NB4 (cell line): Measurements from ENCODE around the gene CCL18.

ENCODE experiments used
- MYC ChIP-seq: IDR thresholded peaks from 2 replicates; pipeline ENCODE4 v1.6.1; 2011; ENCODE audit warnings: low read depth, low read length
- POLR2A ChIP-seq: IDR thresholded peaks from 2 replicates; pipeline ENCODE4 v1.6.1; 2011; ENCODE audit warnings: mild to moderate bottlenecking; ENCODE audit not compliant: insufficient read length; ENCODE audit errors: extremely low read depth
- TF ChIP-seq, protein P1 (sequence below): IDR thresholded peaks from one replicate; pipeline ENCODE4 v1.5.1; 2012; ENCODE audit warnings: low read depth, low read length
- TF ChIP-seq, protein P2 (sequence below): IDR thresholded peaks from 2 replicates; pipeline ENCODE4 v1.6.1; 2011; ENCODE audit warnings: low read depth, low read length

DNA sequence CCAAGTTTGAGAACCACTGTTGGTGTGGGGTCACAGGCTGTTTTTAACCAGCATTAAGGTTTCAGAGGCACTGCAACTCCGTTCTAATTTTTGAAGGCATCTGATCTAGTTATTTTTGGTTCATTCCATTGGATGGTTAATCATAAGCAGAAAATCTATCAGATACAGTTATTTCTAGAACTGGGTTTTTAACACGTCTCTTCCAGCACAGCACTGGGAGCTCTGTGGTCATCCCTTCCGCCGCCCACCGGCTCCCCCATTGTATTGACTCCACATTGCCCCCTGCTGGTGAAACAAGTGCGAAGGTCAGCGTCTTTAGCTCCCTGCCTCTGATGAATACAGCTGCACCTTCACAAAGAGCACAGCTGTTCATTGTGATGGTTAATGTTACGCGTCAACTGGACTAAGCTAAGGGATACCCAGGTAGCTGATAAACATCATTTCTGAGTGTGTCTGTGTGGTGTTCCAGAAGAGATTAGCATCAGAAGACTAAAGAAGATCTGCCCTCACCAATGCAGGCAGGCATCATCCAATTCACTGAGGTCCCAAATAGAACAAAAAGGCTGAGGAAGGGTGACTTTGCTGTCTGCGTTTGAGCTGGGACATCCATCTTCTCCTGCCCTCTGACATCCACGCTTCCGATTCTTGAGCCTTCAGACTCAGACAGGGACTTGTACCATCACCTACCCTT lies 8.5 kb downstream of the CCL18 start:
- TF ChIP-seq, protein P1, sequence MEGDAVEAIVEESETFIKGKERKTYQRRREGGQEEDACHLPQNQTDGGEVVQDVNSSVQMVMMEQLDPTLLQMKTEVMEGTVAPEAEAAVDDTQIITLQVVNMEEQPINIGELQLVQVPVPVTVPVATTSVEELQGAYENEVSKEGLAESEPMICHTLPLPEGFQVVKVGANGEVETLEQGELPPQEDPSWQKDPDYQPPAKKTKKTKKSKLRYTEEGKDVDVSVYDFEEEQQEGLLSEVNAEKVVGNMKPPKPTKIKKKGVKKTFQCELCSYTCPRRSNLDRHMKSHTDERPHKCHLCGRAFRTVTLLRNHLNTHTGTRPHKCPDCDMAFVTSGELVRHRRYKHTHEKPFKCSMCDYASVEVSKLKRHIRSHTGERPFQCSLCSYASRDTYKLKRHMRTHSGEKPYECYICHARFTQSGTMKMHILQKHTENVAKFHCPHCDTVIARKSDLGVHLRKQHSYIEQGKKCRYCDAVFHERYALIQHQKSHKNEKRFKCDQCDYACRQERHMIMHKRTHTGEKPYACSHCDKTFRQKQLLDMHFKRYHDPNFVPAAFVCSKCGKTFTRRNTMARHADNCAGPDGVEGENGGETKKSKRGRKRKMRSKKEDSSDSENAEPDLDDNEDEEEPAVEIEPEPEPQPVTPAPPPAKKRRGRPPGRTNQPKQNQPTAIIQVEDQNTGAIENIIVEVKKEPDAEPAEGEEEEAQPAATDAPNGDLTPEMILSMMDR, result peak; percentile 83
- TF ChIP-seq POLR2A (no peak), MYC (no peak)
- TF ChIP-seq, protein P2, sequence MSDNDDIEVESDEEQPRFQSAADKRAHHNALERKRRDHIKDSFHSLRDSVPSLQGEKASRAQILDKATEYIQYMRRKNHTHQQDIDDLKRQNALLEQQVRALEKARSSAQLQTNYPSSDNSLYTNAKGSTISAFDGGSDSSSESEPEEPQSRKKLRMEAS, result no peak
